Activated naive CD8-positive, alpha-beta T cell treated with anti-CD3 and anti-CD28 coated beads, Interleukin-2, amount 50 U/mL, for 24 hours (primary cell): ENCODE data around the gene RGS6.
A peak's percentile ranks its signal among the peaks of the same experiment; 100 is the strongest.

ENCODE experiments used
- ATAC-seq: fragments of 150-1000 bp; cut with Tn5 transposase; one replicate; pipeline ENCODE4 v1.10.0; 2021
- DNase-seq: peaks from one replicate; pipeline ENCODE4 v3.0.0; 2021
- H3K27ac Mint-ChIP-seq: one replicate; pipeline ENCODE4 v1.8.0; 2021; ENCODE audit warnings: mild to moderate bottlenecking, mixed read lengths
- H3K27me3 Mint-ChIP-seq: one replicate; pipeline ENCODE4 v1.8.0; 2021; ENCODE audit warnings: mixed read lengths
- H3K36me3 Mint-ChIP-seq: one replicate; pipeline ENCODE4 v1.8.0; 2021; ENCODE audit warnings: low read depth, mixed read lengths
- H3K4me1 Mint-ChIP-seq: one replicate; pipeline ENCODE4 v1.8.0; 2021; ENCODE audit warnings: mixed read lengths
- H3K4me3 Mint-ChIP-seq: one replicate; pipeline ENCODE4 v1.8.0; 2021; ENCODE audit warnings: mild to moderate bottlenecking, moderate library complexity, mixed read lengths
- H3K9me3 Mint-ChIP-seq: one replicate; pipeline ENCODE4 v1.8.0; 2021; ENCODE audit warnings: mixed read lengths

Gene RGS6

GRCh38 chr14:72264716-72265115 lies 332.5 kb downstream of the RGS6 start:
- no peak overlapping the region for H3K27ac Mint-ChIP-seq
- peaks cover 13% of the 10 kb centered on the region for H3K9me3 Mint-ChIP-seq
- H3K4me3 Mint-ChIP-seq, result no peak overlapping the region
- H3K4me1 Mint-ChIP-seq, result no peaks in the 10 kb centered on the region
- DNase-seq (no peak), ATAC-seq (no peak)
- peaks cover 17% of the 10 kb centered on the region for H3K27me3 Mint-ChIP-seq
- H3K36me3 Mint-ChIP-seq, result peaks cover 1% of the 10 kb centered on the region

- H3K36me3 Mint-ChIP-seq, result no peaks in the 10 kb centered on the region
- ATAC-seq (no peak), DNase-seq (no peak)
- H3K27me3 Mint-ChIP-seq, result peaks cover 11% of the 10 kb centered on the region
- H3K4me3 Mint-ChIP-seq, result no peak overlapping the region
- no peak overlapping the region for H3K27ac Mint-ChIP-seq
- H3K9me3 Mint-ChIP-seq, result no peaks in the 10 kb centered on the region
- no peaks in the 10 kb centered on the region for H3K4me1 Mint-ChIP-seq
Observed at GRCh38 chr14:72270147-72270727, 338.0 kb downstream of the RGS6 start.

- Mint-ChIP-seq H3K4me3 (no peak overlapping the region), H3K27ac (no peak overlapping the region), H3K9me3 (peaks cover under 1% of the 10 kb centered on the region), H3K36me3 (no peaks in the 10 kb centered on the region), H3K27me3 (peaks cover 11% of the 10 kb centered on the region), H3K4me1 (no peaks in the 10 kb centered on the region)
- ATAC-seq (no peak), DNase-seq (no peak)
Observed at GRCh38 chr14:72270749-72271148, 338.5 kb downstream of the RGS6 start.

- DNase-seq (no peak), ATAC-seq (no peak)
- Mint-ChIP-seq H3K4me3 (no peak overlapping the region), H3K36me3 (no peaks in the 10 kb centered on the region), H3K27ac (no peak overlapping the region), H3K4me1 (no peaks in the 10 kb centered on the region), H3K9me3 (peaks cover 4% of the 10 kb centered on the region), H3K27me3 (peaks cover 5% of the 10 kb centered on the region)
Observed at GRCh38 chr14:72275242-72275641, 343.0 kb downstream of the RGS6 start.

- no peak for DNase-seq
- Mint-ChIP-seq H3K4me1 (no peaks in the 10 kb centered on the region), H3K9me3 (peaks cover 12% of the 10 kb centered on the region)
Observed at GRCh38 chr14:72278316-72278715, 346.1 kb downstream of the RGS6 start.

GRCh38 chr14:72284176-72284575 lies 351.9 kb downstream of the RGS6 start:
- H3K27me3 Mint-ChIP-seq, result peaks cover 6% of the 10 kb centered on the region
- peaks cover 38% of the 10 kb centered on the region for H3K9me3 Mint-ChIP-seq
- peaks cover 2% of the 10 kb centered on the region for H3K36me3 Mint-ChIP-seq
- no peaks in the 10 kb centered on the region for H3K4me1 Mint-ChIP-seq
- no peak for DNase-seq
- ATAC-seq, result no peak
- H3K27ac Mint-ChIP-seq, result no peak overlapping the region
- H3K4me3 Mint-ChIP-seq, result no peak overlapping the region

More at GRCh38 chr14:72278316-72278715, 346.1 kb downstream of the RGS6 start:
- no peak for ATAC-seq
- no peak overlapping the region for H3K4me3 Mint-ChIP-seq
- H3K36me3 Mint-ChIP-seq, result no peaks in the 10 kb centered on the region
- H3K27me3 Mint-ChIP-seq, result peaks cover 6% of the 10 kb centered on the region
- no peak overlapping the region for H3K27ac Mint-ChIP-seq

- H3K36me3 Mint-ChIP-seq, result no peaks in the 10 kb centered on the region
- H3K4me3 Mint-ChIP-seq, result no peak overlapping the region
- H3K4me1 Mint-ChIP-seq, result no peaks in the 10 kb centered on the region
- peaks cover 16% of the 10 kb centered on the region for H3K9me3 Mint-ChIP-seq
- H3K27me3 Mint-ChIP-seq, result peaks cover 20% of the 10 kb centered on the region
- DNase-seq (no peak), ATAC-seq (no peak)
- H3K27ac Mint-ChIP-seq, result no peak overlapping the region
Observed at GRCh38 chr14:72290241-72290640, 358.0 kb downstream of the RGS6 start.

- peak; percentile 15 for DNase-seq
- H3K27me3 Mint-ChIP-seq, result peaks cover 20% of the 10 kb centered on the region
- no peak overlapping the region for H3K27ac Mint-ChIP-seq
- no peak overlapping the region for H3K4me3 Mint-ChIP-seq
- peak; percentile 54 for ATAC-seq
- H3K9me3 Mint-ChIP-seq, result peaks cover 1% of the 10 kb centered on the region
- H3K36me3 Mint-ChIP-seq, result no peaks in the 10 kb centered on the region
- no peaks in the 10 kb centered on the region for H3K4me1 Mint-ChIP-seq
Observed at GRCh38 chr14:72291908-72292688, 359.9 kb downstream of the RGS6 start.

GRCh38 chr14:72292689-72293024 lies 360.4 kb downstream of the RGS6 start:
- DNase-seq, result no peak
- Mint-ChIP-seq H3K36me3 (no peaks in the 10 kb centered on the region), H3K27me3 (peaks cover 20% of the 10 kb centered on the region), H3K9me3 (no peaks in the 10 kb centered on the region), H3K27ac (no peak overlapping the region), H3K4me1 (no peaks in the 10 kb centered on the region), H3K4me3 (no peak overlapping the region)
- no peak for ATAC-seq

GRCh38 chr14:72301352-72301751 lies 369.1 kb downstream of the RGS6 start:
- Mint-ChIP-seq H3K36me3 (no peaks in the 10 kb centered on the region), H3K9me3 (peaks cover 16% of the 10 kb centered on the region), H3K4me3 (no peak overlapping the region), H3K27ac (no peak overlapping the region), H3K4me1 (no peaks in the 10 kb centered on the region), H3K27me3 (peaks cover 33% of the 10 kb centered on the region)
- no peak for ATAC-seq
- DNase-seq, result no peak

- Mint-ChIP-seq H3K4me3 (no peak overlapping the region), H3K9me3 (peaks cover 19% of the 10 kb centered on the region), H3K36me3 (no peaks in the 10 kb centered on the region), H3K27me3 (peaks cover 39% of the 10 kb centered on the region), H3K27ac (no peak overlapping the region), H3K4me1 (no peaks in the 10 kb centered on the region)
- no peak for DNase-seq
- ATAC-seq, result no peak
Observed at GRCh38 chr14:72303930-72304329, 371.7 kb downstream of the RGS6 start.

- H3K4me1 Mint-ChIP-seq, result no peaks in the 10 kb centered on the region
- peaks cover 19% of the 10 kb centered on the region for H3K9me3 Mint-ChIP-seq
- peaks cover 34% of the 10 kb centered on the region for H3K27me3 Mint-ChIP-seq
- no peaks in the 10 kb centered on the region for H3K36me3 Mint-ChIP-seq
- DNase-seq (no peak), ATAC-seq (no peak)
- H3K27ac Mint-ChIP-seq, result no peak overlapping the region
- H3K4me3 Mint-ChIP-seq, result no peak overlapping the region
Observed at GRCh38 chr14:72305561-72305960, 373.3 kb downstream of the RGS6 start.

GRCh38 chr14:72308967-72309485 lies 376.8 kb downstream of the RGS6 start:
- Mint-ChIP-seq H3K4me1 (peaks cover 2% of the 10 kb centered on the region), H3K9me3 (peaks cover 14% of the 10 kb centered on the region), H3K27me3 (peaks cover 21% of the 10 kb centered on the region), H3K36me3 (no peaks in the 10 kb centered on the region), H3K4me3 (no peak overlapping the region), H3K27ac (no peak overlapping the region)
- ATAC-seq (no peak), DNase-seq (no peak)

GRCh38 chr14:72311116-72311515 lies 378.9 kb downstream of the RGS6 start:
- no peak overlapping the region for H3K27ac Mint-ChIP-seq

GRCh38 chr14:72311516-72311915 lies 379.3 kb downstream of the RGS6 start:
- H3K9me3 Mint-ChIP-seq, result peaks cover 2% of the 10 kb centered on the region
- no peak for DNase-seq
- peaks cover 20% of the 10 kb centered on the region for H3K27me3 Mint-ChIP-seq
- no peak overlapping the region for H3K4me3 Mint-ChIP-seq
- H3K4me1 Mint-ChIP-seq, result peaks cover 2% of the 10 kb centered on the region
- ATAC-seq, result no peak
- H3K27ac Mint-ChIP-seq, result no peak overlapping the region
- H3K36me3 Mint-ChIP-seq, result no peaks in the 10 kb centered on the region

More at GRCh38 chr14:72311116-72311515, 378.9 kb downstream of the RGS6 start:
- Mint-ChIP-seq H3K27me3 (peaks cover 22% of the 10 kb centered on the region), H3K4me3 (no peak overlapping the region), H3K9me3 (peaks cover 6% of the 10 kb centered on the region), H3K36me3 (no peaks in the 10 kb centered on the region), H3K4me1 (peaks cover 2% of the 10 kb centered on the region)
- ATAC-seq (no peak), DNase-seq (no peak)
